Endothelial cell of umbilical vein (primary cell): ENCODE results near the gene RARRES1. TPM values are rescaled to one million over a fixed set of nuclear protein-coding genes. Genes with fewer than 3 reads are reported as not detected.

Experiments used
- BruUV-seq: library from RNA; stranded (reverse); fragments of 400-500 nt; replicated peaks from 2 replicates; lab custom pipeline; 2021; lab: Mats Ljungman, UMichigan
- CTCF ChIA-PET: fragments of 300-600, 350-600 bp; sonication (Branson Sonifier 250); formaldehyde crosslinking; loops from one replicate; lab custom pipeline; 2021; ENCODE audit warnings: antibody characterized with exemption, inconsistent platforms; lab: Charles Lee
- POLR2A ChIA-PET: fragments of 300-600, 350-600 bp; sonication (Branson Sonifier 250); formaldehyde crosslinking; loops from one replicate; lab custom pipeline; 2021; ENCODE audit warnings: antibody characterized with exemption, inconsistent platforms; lab: Charles Lee
- DNase-seq: peaks from one replicate; pipeline ENCODE4 v3.0.0-alpha.2; 2011; ENCODE audit warnings: low read depth, low spot score
- FAIRE-seq: peaks from 2 replicates; lab custom pipeline; 2011; peaks lifted over from hg19 to GRCh38; lab: Jason Lieb, UNC
- H2AFZ ChIP-seq: 2 replicates; pipeline ENCODE4 v1.6.0; 2012; ENCODE audit warnings: low read depth, low read length, control low read depth, inconsistent platforms
- H3K27ac ChIP-seq: 2 replicates; pipeline ENCODE4 v1.5.1; 2011; ENCODE audit warnings: low read depth, mild to moderate bottlenecking, control low read depth, low read length, moderate library complexity; ENCODE audit not compliant: insufficient read depth
- H3K27me3 ChIP-seq, 2 experiments: 2 replicates each; pipeline versions ENCODE4 v1.6.0 to v1.6.1; 2011; ENCODE audit warnings: low read length in 2 of 2, mixed read lengths in 1 of 2; ENCODE audit not compliant: control insufficient read depth in 2 of 2, insufficient read depth in 2 of 2
- H3K36me3 ChIP-seq, 2 experiments: 2 replicates in 1 of 2; 3 replicates in 1 of 2; pipeline ENCODE4 v1.5.1; 2011; ENCODE audit warnings: low read length in 2 of 2, mild to moderate bottlenecking in 1 of 2, moderate library complexity in 1 of 2; ENCODE audit not compliant: control insufficient read depth in 2 of 2, insufficient read depth in 2 of 2; ENCODE audit errors: extremely low read depth in 1 of 2
- H3K4me1 ChIP-seq: 3 replicates; pipeline ENCODE4 v1.5.1; 2011; ENCODE audit warnings: mild to moderate bottlenecking, low read length; ENCODE audit not compliant: control insufficient read depth, insufficient read depth; ENCODE audit errors: extremely low read depth
- H3K4me2 ChIP-seq: 2 replicates; pipeline ENCODE4 v1.6.1; 2011; ENCODE audit warnings: low read length, control low read depth, mixed read lengths; ENCODE audit not compliant: insufficient read depth
- H3K4me3 ChIP-seq, 3 experiments: fragments of 200-600 bp in 1 of 3; sonication (generic), shearing (Covaris generic) in 1 of 3; replicated peaks in 1 of 3; 2 replicates each; pipeline ENCODE4 v1.5.1; 2011 to 2016; ENCODE audit warnings: control low read depth in 3 of 3, low read length in 3 of 3, mild to moderate bottlenecking in 2 of 3, inconsistent platforms in 1 of 3, low read depth in 1 of 3, moderate library complexity in 1 of 3; ENCODE audit not compliant: insufficient read depth in 1 of 3
- H3K79me2 ChIP-seq: 2 replicates; pipeline ENCODE4 v1.6.0; 2012; ENCODE audit warnings: low read length, inconsistent platforms; ENCODE audit not compliant: control insufficient read depth, insufficient read depth
- H3K9ac ChIP-seq: replicated peaks from 2 replicates; pipeline ENCODE3; 2011; ENCODE audit warnings: low read length, control low read depth; ENCODE audit not compliant: insufficient read depth; ENCODE audit errors: extremely low read depth
- H3K9me1 ChIP-seq: replicated peaks from 3 replicates; pipeline ENCODE4 v1.6.0; 2011; ENCODE audit warnings: mild to moderate bottlenecking, low read length; ENCODE audit not compliant: control insufficient read depth, insufficient read depth; ENCODE audit errors: extremely low read depth
- H3K9me3 ChIP-seq: replicated peaks from 2 replicates; pipeline ENCODE4 v1.5.1; 2012; ENCODE audit warnings: low read length, inconsistent platforms; ENCODE audit not compliant: control insufficient read depth, insufficient read depth
- H4K20me1 ChIP-seq: replicated peaks from 2 replicates; pipeline ENCODE3; 2011; ENCODE audit warnings: mild to moderate bottlenecking, low read length; ENCODE audit not compliant: control insufficient read depth, insufficient read depth; ENCODE audit errors: extremely low read depth
- CTCF ChIP-seq, 2 donors: IDR thresholded peaks; 1 replicate in 1 of 2; 2 replicates in 1 of 2; pipeline ENCODE4 v1.5.1; 2011; ENCODE audit warnings: low read length in 2 of 2, mild to moderate bottlenecking in 2 of 2, moderate library complexity in 2 of 2, control low read depth in 1 of 2, inconsistent platforms in 1 of 2, low read depth in 1 of 2; ENCODE audit not compliant: insufficient read depth in 1 of 2; ENCODE audit errors: extremely low read depth in 1 of 2
- EZH2 ChIP-seq: IDR thresholded peaks from 2 replicates; pipeline ENCODE4 v1.6.1; 2012; ENCODE audit warnings: borderline replicate concordance, low read depth, mild to moderate bottlenecking, moderate library complexity, low read length, inconsistent platforms; ENCODE audit not compliant: severe bottlenecking
- FOS ChIP-seq: IDR thresholded peaks from 2 replicates; pipeline ENCODE4 v1.6.1; 2011; ENCODE audit warnings: mild to moderate bottlenecking, low read length, moderate library complexity, borderline replicate concordance; ENCODE audit not compliant: insufficient read depth
- GATA2 ChIP-seq: IDR thresholded peaks from 2 replicates; pipeline ENCODE4 v1.7.0; 2011; ENCODE audit warnings: low read depth, mild to moderate bottlenecking, moderate library complexity, mixed read lengths, low read length; ENCODE audit not compliant: insufficient read length, insufficient read depth
- MAX ChIP-seq: IDR thresholded peaks from 2 replicates; pipeline ENCODE4 v1.6.1; 2011; ENCODE audit not compliant: insufficient read depth, insufficient read length
- MYC ChIP-seq: IDR thresholded peaks from one replicate; pipeline ENCODE4 v1.6.1; 2011; ENCODE audit warnings: mild to moderate bottlenecking, low read depth, low read length
- POLR2A ChIP-seq: IDR thresholded peaks from 2 replicates; pipeline ENCODE4 v1.6.1; 2012; ENCODE audit warnings: low read depth, mild to moderate bottlenecking, control low read depth, low read length
- POLR2AphosphoS5 ChIP-seq: IDR thresholded peaks from 2 replicates; pipeline ENCODE4 v1.6.1; 2012; ENCODE audit warnings: low read depth, mild to moderate bottlenecking, control low read depth, low read length, moderate library complexity; ENCODE audit not compliant: insufficient read depth
- dilution Hi-C: fragments of 300-500 bp; cut with MboI; formaldehyde crosslinking; loops from one replicate; pipeline ENCODE4 v1.15.0; 2019; ENCODE audit warnings: low sequenced_read_pairs; ENCODE audit not compliant: extremely low pct_ligation_motif_present
- intact Hi-C: fragments of 100-400 bp; cut with micrococcal nuclease; formaldehyde crosslinking; loops from one replicate; pipeline ENCODE4 v1.10.0; 2022
- polyA plus RNA-seq, 4 experiments: library from polyadenylated mRNA; depleted of rRNA in 3 of 4; stranded (reverse) in 3 of 4; unstranded in 1 of 4; fragments of >200 nt; gene quantifications; 2 replicates each; pipeline versions ENCODE4 v1.2.1 to v1.2.3, GENCODE V29; 2011 to 2012; ENCODE audit warnings: missing spikeins in 1 of 4
- total RNA-seq: library from RNA; stranded (reverse); gene quantifications from 2 replicates; pipeline ENCODE4 v1.2.3, GENCODE V29; 2021

Gene RARRES1
- total and polyA plus RNA-seq, 2 donors (not counting 3 experiments of a cell fraction or from before 2014, with no cell fraction given), result 0.98 to 1.5 TPM

- ChIA-PET POLR2A (no interaction called here), CTCF (interaction anchor here (1.0 to 1.4 kb wide), 4 partner anchors 14 to 107 kb away, joined by 3 to 6 read pairs (median 4); partner anchors contain the start of gene MFSD1)
- no peak overlapping the region for H3K9ac ChIP-seq
- H3K36me3 ChIP-seq, result no peaks in the 10 kb centered on the region
- BruUV-seq, result no TSS peak
- TF ChIP-seq MAX (no peak), POLR2AphosphoS5 (no peak), FOS (no peak), POLR2A (no peak), MYC (no peak), CTCF (IDR thresholded peaks at IDR 0.05; ENCODE audit: extremely low read depth in 1 of 2, insufficient read depth in 1 of 2, low read depth in 1 of 2, low read length in 2 of 2) (no peak), EZH2 (no peak), GATA2 (no peak)
- no peak overlapping the region for H3K4me2 ChIP-seq
- no peak for DNase-seq
- intact Hi-C loops (no loop called here), dilution Hi-C loops (no loop called here)
- no peak overlapping the region for H2AFZ ChIP-seq
- H4K20me1 ChIP-seq, result no peaks in the 10 kb centered on the region
- peaks cover 23% of the 10 kb centered on the region for H3K4me1 ChIP-seq
- no peaks in the 10 kb centered on the region for H3K79me2 ChIP-seq
- H3K27me3 ChIP-seq, result no peaks in the 10 kb centered on the region
- no peak for FAIRE-seq
- H3K4me3 ChIP-seq, result no peak overlapping the region
- no peak overlapping the region for H3K27ac ChIP-seq
- no peaks in the 10 kb centered on the region for H3K9me1 ChIP-seq
- H3K9me3 ChIP-seq, result no peaks in the 10 kb centered on the region
These were observed 34.1 kb upstream of the RARRES1 start for GRCh38 chr3:158766364-158766763.
